ENCODE results near the gene TMEM106C. TPM values are rescaled to one million over a fixed set of nuclear protein-coding genes. Genes with fewer than 3 reads are reported as not detected.

Gene TMEM106C
- total and polyA plus RNA-seq, 9 of the 15 experiments (the other 6 are each of a cell fraction or from before 2014, with no cell fraction given) = 37.6 to 183 (median 57.2) TPM

GRCh38 chr12:47943623-47944340, 19.6 kb upstream of the TMEM106C start:
- H3K9ac ChIP-seq (ENCODE audit: insufficient read depth in 1 of 2, low read depth in 2 of 2, low read length in 2 of 2) = peak overlapping the region in 1 of 2 experiments; percentile 58; a peak in 2 of 4 replicates
- H3K79me2 ChIP-seq (ENCODE audit: control insufficient read depth, insufficient read depth, low read length) = no peaks in the 10 kb centered on the region
- no TSS peak for BruUV-seq (replicated peaks)
- ChIA-PET CTCF (ENCODE audit: low intra/inter-chr PET ratio) (interaction anchor here (0.7 kb wide), 1 partner anchor 511 kb away, joined by 3 read pairs; no protein-coding TSS in a partner anchor), POLR2A (interaction anchor here (0.5 kb wide), 1 partner anchor 255 kb away, joined by 3 read pairs; no protein-coding TSS in a partner anchor)
- no peak for FAIRE-seq
- H3K27ac ChIP-seq (ENCODE audit: extremely low read depth, low read depth, low read length) = no peak overlapping the region
- no peak for DNase-seq (ENCODE audit: extremely low read depth in 1 of 4, low spot score in 3 of 4)
- no peak overlapping the region for H3K4me2 ChIP-seq (ENCODE audit: insufficient read depth, low read length)
- intact Hi-C loops (cut with micrococcal nuclease) = no loop called here
- peaks cover 24 to 51% of the 10 kb centered on the region in 2 experiments; a peak in 4 of 5 replicates for H3K27me3 ChIP-seq (ENCODE audit: control insufficient read depth in 2 of 2, insufficient read depth in 2 of 2, low read length in 2 of 2)
- no peak for ATAC-seq
- H3K36me3 ChIP-seq (ENCODE audit: control insufficient read depth, insufficient read depth, low read length) = no peaks in the 10 kb centered on the region
- H3K4me1 ChIP-seq (replicated peaks in 1 of 2; ENCODE audit: control insufficient read depth in 2 of 2, insufficient read depth in 2 of 2, low read length in 2 of 2) = peaks cover 0 to 27% of the 10 kb centered on the region in 2 experiments; a peak in 3 of 5 replicates
- no peaks in the 10 kb centered on the region for H4K20me1 ChIP-seq (replicated peaks; ENCODE audit: control insufficient read depth, insufficient read depth, low read length)
- no peaks in the 10 kb centered on the region for H3K9me3 ChIP-seq (replicated peaks; ENCODE audit: control insufficient read depth, insufficient read depth, low read depth, low read length)
- H3K4me3 ChIP-seq = no peak overlapping the region
- WGBS (ENCODE audit: insufficient coverage, low coverage, missing lambda C conversion rate) = 2% methylated on average over 12 of the region's 12 CpGs
- in situ Hi-C loops (cut with MboI) = no loop called here
- no peak overlapping the region for H2AFZ ChIP-seq (ENCODE audit: low read depth, low read length)
- no peaks in the 10 kb centered on the region for H3K9me1 ChIP-seq (ENCODE audit: control insufficient read depth, insufficient read depth, low read length)
- TF ChIP-seq NR2C2 (CRISPR knock-in tag; IDR thresholded peaks at IDR 0.05) (no peak), NR2C2 (tag; IDR thresholded peaks at IDR 0.05) (peak; percentile 38; the same call in 1 of the 2 replicates), C11orf30 (IDR thresholded peaks at IDR 0.05; ENCODE audit: low read depth) (peak; percentile 52), PML (IDR thresholded peaks at IDR 0.05; ENCODE audit: low read length) (no peak), ETV6 (IDR thresholded peaks at IDR 0.05; ENCODE audit: borderline replicate concordance in 1 of 2, low read depth in 2 of 2, low read length in 1 of 2) (no peak), ETV6 (CRISPR knock-in tag; IDR thresholded peaks at IDR 0.05; ENCODE audit: borderline replicate concordance) (no peak), ZNF175 (CRISPR knock-in tag; IDR thresholded peaks at IDR 0.05; ENCODE audit: low read depth) (no peak), MAFG (tag; conservative IDR thresholded peaks at IDR 0.05) (peak; percentile 47; the same call in 1 of the 2 replicates), ETS1 (conservative IDR thresholded peaks at IDR 0.05; ENCODE audit: control insufficient read depth, low read depth, low read length) (no peak), MAFK (IDR thresholded peaks at IDR 0.05; ENCODE audit: low read length) (peak; percentile 37; the same call in 1 of the 2 replicates), CXXC5 (CRISPR knock-in tag; IDR thresholded peaks at IDR 0.05) (no peak), THRAP3 (IDR thresholded peaks at IDR 0.05; ENCODE audit: borderline replicate concordance) (no peak), NR2C1 (IDR thresholded peaks at IDR 0.05) (0 out of 2 replicates have a peak, but pooled peaks have one; percentile 36), NR2C1 (tag; IDR thresholded peaks at IDR 0.05) (peak; percentile 65; the same call in 1 of the 2 replicates), MLX (CRISPR knock-in tag; conservative IDR thresholded peaks at IDR 0.05) (no peak), HMGXB4 (CRISPR knock-in tag; IDR thresholded peaks at IDR 0.05) (no peak), ZNF232 (CRISPR knock-in tag; IDR thresholded peaks at IDR 0.05) (no peak), SNRNP70 (optimal IDR thresholded peaks at IDR 0.05; ENCODE audit: low read depth, low read length) (no peak), CC2D1A (IDR thresholded peaks at IDR 0.05) (no peak), ZNF347 (CRISPR knock-in tag; IDR thresholded peaks at IDR 0.05; ENCODE audit: low read depth) (no peak)
